GM23338 (cell line): ENCODE data around the gene TIMM10. TPM values are rescaled to one million over a fixed set of nuclear protein-coding genes. Genes with fewer than 3 reads are reported as not detected.

Experiments used
- ATAC-seq: fragments of 200-7000 bp; cut with Tn5 transposase; 3 replicates; pipeline ENCODE4 v1.9.1; 2020
- DNase-seq: peaks from one replicate; pipeline ENCODE4 v3.0.0-alpha.2; 2015; ENCODE audit warnings: low spot score
- H2AFZ ChIP-seq: fragments of 200-600 bp; sonication (generic); 2 replicates; pipeline ENCODE4 v1.8.0; 2016; ENCODE audit warnings: antibody characterized with exemption, mild to moderate bottlenecking, moderate library complexity
- H3F3A ChIP-seq: fragments of 200-600 bp; sonication (generic); replicated peaks from 2 replicates; pipeline ENCODE4 v1.8.0; 2017; ENCODE audit warnings: antibody characterized with exemption, mixed run types, low read depth
- H3K27ac ChIP-seq: fragments of 200-600 bp; sonication (generic); 2 replicates; pipeline ENCODE4 v1.6.1; 2016; ENCODE audit warnings: low read depth
- H3K27me3 ChIP-seq: fragments of 200-600 bp; sonication (generic); 2 replicates; pipeline ENCODE4 v1.8.0; 2016; ENCODE audit warnings: mild to moderate bottlenecking, mixed run types, moderate library complexity; ENCODE audit not compliant: insufficient read depth
- H3K36me3 ChIP-seq: fragments of 200-600 bp; sonication (generic); 2 replicates; pipeline ENCODE4 v1.8.0; 2016; ENCODE audit warnings: mild to moderate bottlenecking; ENCODE audit not compliant: insufficient read depth
- H3K4me1 ChIP-seq: fragments of 200-600 bp; sonication (generic); 2 replicates; pipeline ENCODE4 v1.8.0; 2016; ENCODE audit warnings: mild to moderate bottlenecking, moderate library complexity; ENCODE audit not compliant: insufficient read depth
- H3K4me2 ChIP-seq: fragments of 200-600 bp; sonication (generic); 2 replicates; pipeline ENCODE4 v1.7.1; 2017; ENCODE audit warnings: mixed run types
- H3K4me3 ChIP-seq: fragments of 200-600 bp; sonication (generic); 2 replicates; pipeline ENCODE4 v1.6.1; 2016; ENCODE audit warnings: mixed run types
- H3K79me2 ChIP-seq: fragments of 200-600 bp; sonication (generic); replicated peaks from 2 replicates; pipeline ENCODE4 v1.8.0; 2017; ENCODE audit warnings: mild to moderate bottlenecking; ENCODE audit not compliant: insufficient read depth
- H3K9me2 ChIP-seq: fragments of 200-600 bp; sonication (generic); 2 replicates; pipeline ENCODE4 v1.8.0; 2017; ENCODE audit not compliant: insufficient read depth
- H4K20me1 ChIP-seq: fragments of 200-600 bp; sonication (generic); replicated peaks from 2 replicates; pipeline ENCODE4 v1.8.0; 2017; ENCODE audit warnings: mild to moderate bottlenecking; ENCODE audit not compliant: insufficient read depth
- H3K27ac Mint-ChIP-seq: 2 replicates; pipeline ENCODE4 v1.8.0; 2020; ENCODE audit warnings: inconsistent platforms, mild to moderate bottlenecking, moderate library complexity, mixed read lengths
- H3K27me3 Mint-ChIP-seq: 3 replicates; pipeline ENCODE4 v1.8.0; 2022; ENCODE audit warnings: low read depth, mild to moderate bottlenecking, moderate library complexity, mixed read lengths, inconsistent platforms; ENCODE audit not compliant: insufficient read depth, poor library complexity
- H3K36me3 Mint-ChIP-seq: 3 replicates; pipeline ENCODE4 v1.8.0; 2021; ENCODE audit warnings: low read depth, mild to moderate bottlenecking, inconsistent platforms, moderate library complexity, mixed read lengths
- H3K4me1 Mint-ChIP-seq: 3 replicates; pipeline ENCODE4 v1.8.0; 2020; ENCODE audit warnings: mild to moderate bottlenecking, inconsistent platforms, mixed read lengths
- H3K4me3 Mint-ChIP-seq: 3 replicates; pipeline ENCODE4 v1.8.0; 2021; ENCODE audit warnings: moderate library complexity, mild to moderate bottlenecking, inconsistent platforms, mixed read lengths
- H3K9me3 Mint-ChIP-seq: 3 replicates; pipeline ENCODE4 v1.8.0; 2020; ENCODE audit warnings: moderate library complexity, mild to moderate bottlenecking, inconsistent platforms, mixed read lengths
- CTCF ChIP-seq, 2 experiments: fragments of 200-600 bp in 1 of 2; sonication (generic) in 1 of 2; conservative IDR thresholded peaks; 2 replicates each; pipeline versions ENCODE4 v1.5.1 to v1.6.1; 2016 to 2017; ENCODE audit warnings: antibody characterized with exemption in 2 of 2, low read depth in 2 of 2, mild to moderate bottlenecking in 2 of 2, moderate library complexity in 1 of 2
- ETS1 ChIP-seq: IDR thresholded peaks from 2 replicates; pipeline ENCODE4 v1.6.1; 2016; ENCODE audit warnings: antibody characterized with exemption
- EZH2 ChIP-seq: fragments of 200-600 bp; sonication (generic); IDR thresholded peaks from one replicate; pipeline ENCODE4 v1.8.0; 2017; ENCODE audit warnings: antibody characterized with exemption, mild to moderate bottlenecking, low read depth; ENCODE audit not compliant: unreplicated experiment
- EZH2phosphoT487 ChIP-seq: fragments of 200-600 bp; sonication (generic); IDR thresholded peaks from one replicate; pipeline ENCODE4 v1.8.1; 2018; ENCODE audit warnings: antibody characterized with exemption; ENCODE audit not compliant: unreplicated experiment
- JUNB ChIP-seq: IDR thresholded peaks from one replicate; pipeline ENCODE4 v1.6.1; 2016; ENCODE audit warnings: antibody characterized with exemption; ENCODE audit not compliant: unreplicated experiment
- NANOG ChIP-seq: IDR thresholded peaks from 2 replicates; pipeline ENCODE4 v1.6.1; 2016; ENCODE audit warnings: antibody characterized with exemption, borderline replicate concordance
- POLR2AphosphoS5 ChIP-seq: IDR thresholded peaks from 2 replicates; pipeline ENCODE4 v1.6.1; 2016; ENCODE audit warnings: antibody characterized with exemption, low read depth
- STAT1 ChIP-seq: IDR thresholded peaks from one replicate; pipeline ENCODE4 v1.6.1; 2016; ENCODE audit warnings: antibody characterized with exemption; ENCODE audit not compliant: unreplicated experiment
- ZNF114 ChIP-seq: fragments of 250-450 bp; sonication (Bioruptor Pico); IDR thresholded peaks from 2 replicates; pipeline ENCODE4 v1.5.0; 2020; ENCODE audit warnings: mild to moderate bottlenecking, moderate library complexity
- ZNF331 ChIP-seq: fragments of 250-450 bp; sonication (Bioruptor Pico); IDR thresholded peaks from 2 replicates; pipeline ENCODE4 v1.5.0; 2020; ENCODE audit warnings: low read depth, mild to moderate bottlenecking, moderate library complexity
- ZNF462 ChIP-seq: fragments of 250-450 bp; sonication (Bioruptor Pico); IDR thresholded peaks from 2 replicates; pipeline ENCODE4 v1.5.0; 2020; ENCODE audit warnings: mild to moderate bottlenecking, moderate library complexity
- polyA plus RNA-seq: library from polyadenylated mRNA; unstranded; fragments of >200 nt; fragmentation: Nextera tagmentation; extraction: Ambion mirVana; gene quantifications from 2 replicates; pipeline ENCODE4 v1.2.1, GENCODE V29; 2016
- total RNA-seq: library from RNA; depleted of rRNA; stranded (reverse); fragments of >200 nt; shearing (Covaris generic); gene quantifications from 2 replicates; pipeline ENCODE4 v1.2.3, GENCODE V29; 2014

The TIMM10 gene
- total and polyA plus RNA-seq, 2 experiments from 2014 or later: 59.1 to 194 TPM

GRCh38 chr11:57514538-57515331, 15.8 kb downstream of the TIMM10 start:
- H3K4me2 ChIP-seq: peak overlapping the region; percentile 97
- peaks cover 26% of the 10 kb centered on the region for H3K4me1 Mint-ChIP-seq
- H3K4me3 Mint-ChIP-seq: peak overlapping the region; percentile 89
- peaks cover 16% of the 10 kb centered on the region for H3K27me3 Mint-ChIP-seq
- H2AFZ ChIP-seq: peak overlapping the region; percentile 96
- H3K9me2 ChIP-seq: no peaks in the 10 kb centered on the region
- peaks cover 30% of the 10 kb centered on the region for H3K79me2 ChIP-seq
- H3K36me3 ChIP-seq: no peaks in the 10 kb centered on the region
- DNase-seq (peak; percentile 80), ATAC-seq (peak; percentile 65)
- 0 out of 2 replicates have a peak, but pooled peaks have one; percentile 14 for TF ChIP-seq POLR2AphosphoS5
- TF ChIP-seq STAT1: no peak
- H3K4me3 ChIP-seq: peak overlapping the region; percentile 86
- no peaks in the 10 kb centered on the region for H4K20me1 ChIP-seq
- peaks cover 8% of the 10 kb centered on the region; the same call in 1 of the 2 replicates for H3F3A ChIP-seq
- H3K9me3 Mint-ChIP-seq: no peaks in the 10 kb centered on the region; the same call in 2 of the 3 replicates
- H3K27ac Mint-ChIP-seq: no peak overlapping the region
- H3K4me1 ChIP-seq: peaks cover 11% of the 10 kb centered on the region
- H3K27me3 ChIP-seq: peaks cover 17% of the 10 kb centered on the region
- peaks cover 16% of the 10 kb centered on the region for H3K36me3 Mint-ChIP-seq
- H3K27ac ChIP-seq: no peak overlapping the region

GRCh38 chr11:57513911-57514537, 16.5 kb downstream of the TIMM10 start:
- Histone ChIP-seq H3K79me2 (peaks cover 31% of the 10 kb centered on the region), H3K4me2 (peak overlapping the region; percentile 97), H3K27me3 (peaks cover 17% of the 10 kb centered on the region), H4K20me1 (no peaks in the 10 kb centered on the region), H3K4me3 (peak overlapping the region; percentile 86), H3F3A (peaks cover 9% of the 10 kb centered on the region; the same call in 1 of the 2 replicates), H3K9me2 (no peaks in the 10 kb centered on the region), H3K27ac (no peak overlapping the region), H3K4me1 (peaks cover 11% of the 10 kb centered on the region), H3K36me3 (no peaks in the 10 kb centered on the region), H2AFZ (peak overlapping the region; percentile 96)
- TF ChIP-seq ZNF114 (CRISPR knock-in tag): no peak
- TF ChIP-seq CTCF (conservative IDR thresholded peaks at IDR 0.05; ENCODE audit: low read depth in 2 of 2): no peak
- no peak for TF ChIP-seq EZH2
- no peak for TF ChIP-seq EZH2phosphoT487
- TF ChIP-seq ETS1: no peak
- no peak for TF ChIP-seq JUNB
- TF ChIP-seq NANOG: no peak
- no peak for TF ChIP-seq ZNF331
- no peak for TF ChIP-seq ZNF462
- ATAC-seq: peak; percentile 77
- peaks cover 17% of the 10 kb centered on the region for H3K36me3 Mint-ChIP-seq
- no peak overlapping the region for H3K27ac Mint-ChIP-seq
- peaks cover 26% of the 10 kb centered on the region for H3K4me1 Mint-ChIP-seq
- peak; percentile 81 for DNase-seq
- H3K4me3 Mint-ChIP-seq: peak overlapping the region; percentile 89
- no peaks in the 10 kb centered on the region; the same call in 2 of the 3 replicates for H3K9me3 Mint-ChIP-seq
- peaks cover 16% of the 10 kb centered on the region for H3K27me3 Mint-ChIP-seq
